ENCODE results near the gene DNAJB9.
"Not testable (repeated sequence)": the region's sequence is repeated elsewhere in the genome, so short reads cannot be mapped to it uniquely, and the experiment has no call there.

DNAJB9 gene

GRCh38 chr7:108569381-108570145 lies at the start of gene DNAJB9, which contains the start of gene THAP5:
DNAJB9 (plus strand) TSS chr7:108569874; CDS start chr7:108571727, 1,853 bp downstream.
THAP5 (minus strand) TSS chr7:108569706; CDS start chr7:108569569, 137 bp downstream.
- peak; percentile 99 for DNase-seq
- in situ Hi-C loops (cut with MboI; ENCODE audit: low pct_unique_long_range_greater_than_20kb, low sequenced_read_pairs), result no loop called here

GRCh38 chr7:108522780-108523179 lies 46.9 kb upstream of the DNAJB9 start:
- in situ Hi-C loops (cut with MboI; ENCODE audit: low pct_unique_long_range_greater_than_20kb, low sequenced_read_pairs), result no loop called here
- no peak for DNase-seq

- in situ Hi-C loops (cut with MboI; ENCODE audit: low pct_unique_long_range_greater_than_20kb, low sequenced_read_pairs), result no loop called here
- DNase-seq, result no peak
Observed at GRCh38 chr7:108525327-108525984, 44.2 kb upstream of the DNAJB9 start.

- in situ Hi-C loops (cut with MboI; ENCODE audit: low pct_unique_long_range_greater_than_20kb, low sequenced_read_pairs), result no loop called here
- peak; percentile 100 for DNase-seq
Observed at GRCh38 chr7:108525985-108526767, 43.5 kb upstream of the DNAJB9 start, which contains the start of gene PNPLA8. PNPLA8 (minus strand) TSS chr7:108526135; CDS start chr7:108515491, 10,644 bp downstream.

- no peak for DNase-seq
- in situ Hi-C loops (cut with MboI; ENCODE audit: low pct_unique_long_range_greater_than_20kb, low sequenced_read_pairs), result no loop called here
Observed at GRCh38 chr7:108526768-108527017, 43.0 kb upstream of the DNAJB9 start.

GRCh38 chr7:108528183-108528712 lies 41.4 kb upstream of the DNAJB9 start:
- in situ Hi-C loops (cut with MboI; ENCODE audit: low pct_unique_long_range_greater_than_20kb, low sequenced_read_pairs), result no loop called here

GRCh38 chr7:108529341-108529740 lies 40.3 kb upstream of the DNAJB9 start:
- in situ Hi-C loops (cut with MboI; ENCODE audit: low pct_unique_long_range_greater_than_20kb, low sequenced_read_pairs), result no loop called here
- DNase-seq, result no peak

More at GRCh38 chr7:108528183-108528712, 41.4 kb upstream of the DNAJB9 start:
- no peak for DNase-seq

- in situ Hi-C loops (cut with MboI; ENCODE audit: low pct_unique_long_range_greater_than_20kb, low sequenced_read_pairs), result no loop called here
- no peak for DNase-seq
Observed at GRCh38 chr7:108533712-108534111, 36.0 kb upstream of the DNAJB9 start.

- in situ Hi-C loops (cut with MboI; ENCODE audit: low pct_unique_long_range_greater_than_20kb, low sequenced_read_pairs), result no loop called here
- peak; percentile 36 for DNase-seq
Observed at GRCh38 chr7:108535257-108535656, 34.4 kb upstream of the DNAJB9 start.

GRCh38 chr7:108535744-108536143 lies 33.9 kb upstream of the DNAJB9 start:
- DNase-seq, result no peak
- in situ Hi-C loops (cut with MboI; ENCODE audit: low pct_unique_long_range_greater_than_20kb, low sequenced_read_pairs), result no loop called here

- DNase-seq, result no peak
- in situ Hi-C loops (cut with MboI; ENCODE audit: low pct_unique_long_range_greater_than_20kb, low sequenced_read_pairs), result no loop called here
Observed at GRCh38 chr7:108537229-108537628, 32.4 kb upstream of the DNAJB9 start.

- in situ Hi-C loops (cut with MboI; ENCODE audit: low pct_unique_long_range_greater_than_20kb, low sequenced_read_pairs), result not testable (repeated sequence)
- DNase-seq, result peak; percentile 54
Observed at GRCh38 chr7:108538236-108538635, 31.4 kb upstream of the DNAJB9 start.

GRCh38 chr7:108538685-108539084 lies 31.0 kb upstream of the DNAJB9 start:
- in situ Hi-C loops (cut with MboI; ENCODE audit: low pct_unique_long_range_greater_than_20kb, low sequenced_read_pairs); DNase-seq: not testable (repeated sequence)

- DNase-seq, result no peak
- in situ Hi-C loops (cut with MboI; ENCODE audit: low pct_unique_long_range_greater_than_20kb, low sequenced_read_pairs), result no loop called here
Observed at GRCh38 chr7:108541478-108541877, 28.2 kb upstream of the DNAJB9 start.

- DNase-seq; in situ Hi-C loops (cut with MboI; ENCODE audit: low pct_unique_long_range_greater_than_20kb, low sequenced_read_pairs): not testable (repeated sequence)
Observed at GRCh38 chr7:108548141-108548896, 21.4 kb upstream of the DNAJB9 start.

GRCh38 chr7:108556665-108557064 lies 13.0 kb upstream of the DNAJB9 start:
- DNase-seq; in situ Hi-C loops (cut with MboI; ENCODE audit: low pct_unique_long_range_greater_than_20kb, low sequenced_read_pairs): not testable (repeated sequence)

GRCh38 chr7:108557191-108557590 lies 12.5 kb upstream of the DNAJB9 start:
- in situ Hi-C loops (cut with MboI; ENCODE audit: low pct_unique_long_range_greater_than_20kb, low sequenced_read_pairs), result no loop called here
- no peak for DNase-seq

- in situ Hi-C loops (cut with MboI; ENCODE audit: low pct_unique_long_range_greater_than_20kb, low sequenced_read_pairs), result no loop called here
- DNase-seq, result no peak
Observed at GRCh38 chr7:108557617-108558016, 12.1 kb upstream of the DNAJB9 start.

GRCh38 chr7:108559253-108559652 lies 10.4 kb upstream of the DNAJB9 start:
- DNase-seq, result no peak
- in situ Hi-C loops (cut with MboI; ENCODE audit: low pct_unique_long_range_greater_than_20kb, low sequenced_read_pairs), result no loop called here

All from KBM-7 (cell line).